Measurements from ENCODE around the gene ZCCHC10. TPM values are rescaled to one million over a fixed set of nuclear protein-coding genes. Genes with fewer than 3 reads are reported as not detected.

Gene ZCCHC10
- total and polyA plus RNA-seq, 9 of the 15 experiments (the other 6 are each of a cell fraction or from before 2014, with no cell fraction given) = 11.9 to 146 (median 51.8) TPM

- TF ChIP-seq, protein P1, sequence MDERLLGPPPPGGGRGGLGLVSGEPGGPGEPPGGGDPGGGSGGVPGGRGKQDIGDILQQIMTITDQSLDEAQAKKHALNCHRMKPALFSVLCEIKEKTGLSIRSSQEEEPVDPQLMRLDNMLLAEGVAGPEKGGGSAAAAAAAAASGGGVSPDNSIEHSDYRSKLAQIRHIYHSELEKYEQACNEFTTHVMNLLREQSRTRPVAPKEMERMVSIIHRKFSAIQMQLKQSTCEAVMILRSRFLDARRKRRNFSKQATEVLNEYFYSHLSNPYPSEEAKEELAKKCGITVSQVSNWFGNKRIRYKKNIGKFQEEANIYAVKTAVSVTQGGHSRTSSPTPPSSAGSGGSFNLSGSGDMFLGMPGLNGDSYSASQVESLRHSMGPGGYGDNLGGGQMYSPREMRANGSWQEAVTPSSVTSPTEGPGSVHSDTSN (CRISPR knock-in tag; IDR thresholded peaks at IDR 0.05; ENCODE audit: low read depth) = no peak
- TF ChIP-seq, protein P1 (tag; conservative IDR thresholded peaks at IDR 0.05; ENCODE audit: low read depth) = no peak
- TF ChIP-seq MAFK (IDR thresholded peaks at IDR 0.05; ENCODE audit: low read length) (no peak), ZBTB17 (CRISPR knock-in tag; IDR thresholded peaks at IDR 0.05) (no peak; the same call in 1 of the 2 replicates), CEBPB (tag; IDR thresholded peaks at IDR 0.05) (no peak), NFATC3 (IDR thresholded peaks at IDR 0.05) (no peak), MCM2 (IDR thresholded peaks at IDR 0.05; ENCODE audit: low read depth) (no peak), ZFPM2 (CRISPR knock-in tag; IDR thresholded peaks at IDR 0.05) (no peak), ZNF146 (CRISPR knock-in tag; IDR thresholded peaks at IDR 0.05; ENCODE audit: unreplicated experiment) (no peak), ZNF140 (CRISPR knock-in tag; IDR thresholded peaks at IDR 0.05) (no peak), TGIF2 (CRISPR knock-in tag; IDR thresholded peaks at IDR 0.05) (no peak; the same call in 1 of the 2 replicates), ZNF263 (CRISPR knock-in tag; IDR thresholded peaks at IDR 0.05; ENCODE audit: borderline replicate concordance) (0 out of 2 replicates have a peak, but pooled peaks have one; percentile 0), E2F5 (CRISPR knock-in tag; IDR thresholded peaks at IDR 0.05) (peak; percentile 16; the same call in 1 of the 2 replicates), ZNF740 (CRISPR knock-in tag; IDR thresholded peaks at IDR 0.05) (no peak; the same call in 1 of the 2 replicates), ZNF740 (tag; IDR thresholded peaks at IDR 0.05) (no peak), KHSRP (IDR thresholded peaks at IDR 0.05) (no peak), ZNF583 (CRISPR knock-in tag; IDR thresholded peaks at IDR 0.05) (no peak), DACH1 (IDR thresholded peaks at IDR 0.05; ENCODE audit: partially characterized antibody) (no peak), CGGBP1 (CRISPR knock-in tag; IDR thresholded peaks at IDR 0.05) (no peak)
- TF ChIP-seq, protein P2, sequence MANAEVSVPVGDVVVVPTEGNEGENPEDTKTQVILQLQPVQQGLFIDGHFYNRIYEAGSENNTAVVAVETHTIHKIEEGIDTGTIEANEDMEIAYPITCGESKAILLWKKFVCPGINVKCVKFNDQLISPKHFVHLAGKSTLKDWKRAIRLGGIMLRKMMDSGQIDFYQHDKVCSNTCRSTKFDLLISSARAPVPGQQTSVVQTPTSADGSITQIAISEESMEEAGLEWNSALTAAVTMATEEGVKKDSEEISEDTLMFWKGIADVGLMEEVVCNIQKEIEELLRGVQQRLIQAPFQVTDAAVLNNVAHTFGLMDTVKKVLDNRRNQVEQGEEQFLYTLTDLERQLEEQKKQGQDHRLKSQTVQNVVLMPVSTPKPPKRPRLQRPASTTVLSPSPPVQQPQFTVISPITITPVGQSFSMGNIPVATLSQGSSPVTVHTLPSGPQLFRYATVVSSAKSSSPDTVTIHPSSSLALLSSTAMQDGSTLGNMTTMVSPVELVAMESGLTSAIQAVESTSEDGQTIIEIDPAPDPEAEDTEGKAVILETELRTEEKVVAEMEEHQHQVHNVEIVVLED (CRISPR knock-in tag; IDR thresholded peaks at IDR 0.05) = no peak
- TF ChIP-seq, protein P3, sequence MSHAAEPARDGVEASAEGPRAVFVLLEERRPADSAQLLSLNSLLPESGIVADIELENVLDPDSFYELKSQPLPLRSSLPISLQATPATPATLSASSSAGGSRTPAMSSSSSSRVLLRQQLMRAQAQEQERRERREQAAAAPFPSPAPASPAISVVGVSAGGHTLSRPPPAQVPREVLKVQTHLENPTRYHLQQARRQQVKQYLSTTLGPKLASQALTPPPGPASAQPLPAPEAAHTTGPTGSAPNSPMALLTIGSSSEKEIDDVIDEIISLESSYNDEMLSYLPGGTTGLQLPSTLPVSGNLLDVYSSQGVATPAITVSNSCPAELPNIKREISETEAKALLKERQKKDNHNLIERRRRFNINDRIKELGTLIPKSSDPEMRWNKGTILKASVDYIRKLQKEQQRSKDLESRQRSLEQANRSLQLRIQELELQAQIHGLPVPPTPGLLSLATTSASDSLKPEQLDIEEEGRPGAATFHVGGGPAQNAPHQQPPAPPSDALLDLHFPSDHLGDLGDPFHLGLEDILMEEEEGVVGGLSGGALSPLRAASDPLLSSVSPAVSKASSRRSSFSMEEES (CRISPR knock-in tag; IDR thresholded peaks at IDR 0.05) = peak; percentile 44
These were observed 26.2 kb upstream of the ZCCHC10 start (continued) for GRCh38 chr5:133052317-133053175.
